ENCODE data around the gene FAM107B. TPM values are rescaled to one million over a fixed set of nuclear protein-coding genes. Genes with fewer than 3 reads are reported as not detected.

The FAM107B gene
- total RNA-seq, 2 experiments from 2014 or later = 130 to 135 TPM

- Mint-ChIP-seq H3K27ac (peak overlapping the region; percentile 79), H3K4me3 (peak overlapping the region; percentile 56), H3K9me3 (ENCODE audit: insufficient read depth) (no peaks in the 10 kb centered on the region), H3K27me3 (ENCODE audit: low read depth) (no peaks in the 10 kb centered on the region), H3K4me1 (ENCODE audit: low read depth) (peaks cover 77% of the 10 kb centered on the region), H3K36me3 (ENCODE audit: low read depth) (peaks cover 45% of the 10 kb centered on the region)
- ChIA-PET CTCF (interaction anchor here (0.7 to 5.9 kb wide), 23 partner anchors 9 to 362 kb away, joined by 3 to 41 read pairs (median 5); partner anchors contain the start of genes CDNF, HSPA14, MSANTD7 and SUV39H2), POLR2A (interaction anchor here (0.8 to 1.4 kb wide), 7 partner anchors 11 to 358 kb away, joined by 3 to 8 read pairs (median 4); partner anchors contain the start of genes CDNF, HSPA14 and MSANTD7)
- DNase-seq (no peak), ATAC-seq (peak; percentile 35)
These were observed 230.8 kb downstream of the FAM107B start for GRCh38 chr10:14543904-14544210.

- Mint-ChIP-seq H3K4me1 (ENCODE audit: low read depth) (peaks cover 77% of the 10 kb centered on the region), H3K4me3 (peak overlapping the region; percentile 56), H3K27me3 (ENCODE audit: low read depth) (no peaks in the 10 kb centered on the region), H3K27ac (peak overlapping the region; percentile 79), H3K9me3 (ENCODE audit: insufficient read depth) (no peaks in the 10 kb centered on the region), H3K36me3 (ENCODE audit: low read depth) (peaks cover 46% of the 10 kb centered on the region)
- DNase-seq (peak; percentile 65), ATAC-seq (peak; percentile 80)
- ChIA-PET CTCF (interaction anchor here (0.7 to 5.9 kb wide), 32 partner anchors 10 to 363 kb away, joined by 3 to 41 read pairs (median 5); partner anchors contain the start of genes CDNF, HSPA14, MSANTD7 and SUV39H2), POLR2A (interaction anchor here (0.8 to 1.4 kb wide), 9 partner anchors 10 to 358 kb away, joined by 3 to 8 read pairs (median 4); partner anchors contain the start of genes CDNF, HSPA14 and MSANTD7)
These were observed 231.4 kb downstream of the FAM107B start for GRCh38 chr10:14543046-14543903.

GRCh38 chr10:14541379-14541778 is 233.3 kb downstream of the FAM107B start:
- Mint-ChIP-seq H3K4me1 (ENCODE audit: low read depth) (peaks cover 71% of the 10 kb centered on the region), H3K36me3 (ENCODE audit: low read depth) (peaks cover 46% of the 10 kb centered on the region), H3K9me3 (ENCODE audit: insufficient read depth) (no peaks in the 10 kb centered on the region), H3K27me3 (ENCODE audit: low read depth) (no peaks in the 10 kb centered on the region), H3K27ac (peak overlapping the region; percentile 51), H3K4me3 (no peak overlapping the region)
- ChIA-PET CTCF (interaction anchor here (1.0 to 5.9 kb wide), 2 partner anchors 12 to 281 kb away, joined by 3 to 41 read pairs; no protein-coding TSS in a partner anchor), POLR2A (no interaction called here)
- ATAC-seq = no peak
- no peak for DNase-seq

- Mint-ChIP-seq H3K4me3 (no peak overlapping the region), H3K27me3 (ENCODE audit: low read depth) (no peaks in the 10 kb centered on the region), H3K27ac (peak overlapping the region; percentile 47), H3K9me3 (ENCODE audit: insufficient read depth) (no peaks in the 10 kb centered on the region), H3K36me3 (ENCODE audit: low read depth) (peaks cover 48% of the 10 kb centered on the region), H3K4me1 (ENCODE audit: low read depth) (peaks cover 66% of the 10 kb centered on the region)
- ChIA-PET POLR2A (no interaction called here), CTCF (interaction anchor here (1.0 to 5.9 kb wide), 2 partner anchors 12 to 282 kb away, joined by 3 to 41 read pairs; no protein-coding TSS in a partner anchor)
- no peak for DNase-seq
- no peak for ATAC-seq
These were observed 234.1 kb downstream of the FAM107B start for GRCh38 chr10:14540611-14541010.

- ChIA-PET CTCF (interaction anchor here (1.4 to 5.9 kb wide), 2 partner anchors 13 to 32 kb away, joined by 4 to 41 read pairs; no protein-coding TSS in a partner anchor), POLR2A (no interaction called here)
- peak overlapping the region; percentile 47 for H3K27ac Mint-ChIP-seq
- peaks cover 48% of the 10 kb centered on the region for H3K36me3 Mint-ChIP-seq (ENCODE audit: low read depth)
- ATAC-seq (no peak), DNase-seq (no peak)
- no peak overlapping the region for H3K4me3 Mint-ChIP-seq
- peaks cover 67% of the 10 kb centered on the region for H3K4me1 Mint-ChIP-seq (ENCODE audit: low read depth)
- no peaks in the 10 kb centered on the region for H3K27me3 Mint-ChIP-seq (ENCODE audit: low read depth)
- H3K9me3 Mint-ChIP-seq (ENCODE audit: insufficient read depth) = no peaks in the 10 kb centered on the region
These were observed 234.6 kb downstream of the FAM107B start for GRCh38 chr10:14540062-14540461.

GRCh38 chr10:14539176-14539575 is 235.5 kb downstream of the FAM107B start:
- ChIA-PET CTCF (interaction anchor here (1.0 to 4.0 kb wide), 3 partner anchors 9 to 31 kb away, joined by 3 to 45 read pairs (median 4); no protein-coding TSS in a partner anchor), POLR2A (no interaction called here)
- ATAC-seq (no peak), DNase-seq (no peak)
- no peaks in the 10 kb centered on the region for H3K27me3 Mint-ChIP-seq (ENCODE audit: low read depth)
- H3K4me1 Mint-ChIP-seq (ENCODE audit: low read depth) = peaks cover 65% of the 10 kb centered on the region
- peak overlapping the region; percentile 45 for H3K27ac Mint-ChIP-seq
- no peaks in the 10 kb centered on the region for H3K9me3 Mint-ChIP-seq (ENCODE audit: insufficient read depth)
- H3K4me3 Mint-ChIP-seq = no peak overlapping the region
- H3K36me3 Mint-ChIP-seq (ENCODE audit: low read depth) = peaks cover 55% of the 10 kb centered on the region

GRCh38 chr10:14536241-14537213 is 238.2 kb downstream of the FAM107B start:
- peaks cover 64% of the 10 kb centered on the region for H3K36me3 Mint-ChIP-seq (ENCODE audit: low read depth)
- H3K4me1 Mint-ChIP-seq (ENCODE audit: low read depth) = peaks cover 67% of the 10 kb centered on the region
- ChIA-PET CTCF (interaction anchor here (0.6 to 4.8 kb wide), 24 partner anchors 8 to 435 kb away, joined by 3 to 45 read pairs (median 4); partner anchors contain the start of genes CDNF, HSPA14 and MSANTD7), POLR2A (interaction anchor here (0.8 to 1.0 kb wide), 2 partner anchors 8 to 53 kb away, joined by 3 read pairs; no protein-coding TSS in a partner anchor)
- no peak overlapping the region for H3K4me3 Mint-ChIP-seq
- H3K27ac Mint-ChIP-seq = no peak overlapping the region
- peak; percentile 62 for ATAC-seq
- peak; percentile 56 for DNase-seq
- no peaks in the 10 kb centered on the region for H3K27me3 Mint-ChIP-seq (ENCODE audit: low read depth)
- no peaks in the 10 kb centered on the region for H3K9me3 Mint-ChIP-seq (ENCODE audit: insufficient read depth)

GRCh38 chr10:14535457-14536130 is 239.1 kb downstream of the FAM107B start:
- Mint-ChIP-seq H3K36me3 (ENCODE audit: low read depth) (peaks cover 57% of the 10 kb centered on the region), H3K4me1 (ENCODE audit: low read depth) (peaks cover 63% of the 10 kb centered on the region), H3K9me3 (ENCODE audit: insufficient read depth) (no peaks in the 10 kb centered on the region), H3K27me3 (ENCODE audit: low read depth) (no peaks in the 10 kb centered on the region), H3K27ac (no peak overlapping the region), H3K4me3 (no peak overlapping the region)
- CTCF ChIA-PET = interaction anchor here (0.9 to 4.8 kb wide), 8 partner anchors 12 to 287 kb away, joined by 3 to 45 read pairs (median 8); no protein-coding TSS in a partner anchor
- DNase-seq (no peak), ATAC-seq (no peak)
- POLR2A ChIA-PET = no interaction called here

GRCh38 chr10:14534152-14534551 is 240.5 kb downstream of the FAM107B start:
- Mint-ChIP-seq H3K27me3 (ENCODE audit: low read depth) (no peaks in the 10 kb centered on the region), H3K27ac (no peak overlapping the region), H3K4me1 (ENCODE audit: low read depth) (peaks cover 64% of the 10 kb centered on the region), H3K9me3 (ENCODE audit: insufficient read depth) (no peaks in the 10 kb centered on the region), H3K36me3 (ENCODE audit: low read depth) (peaks cover 63% of the 10 kb centered on the region), H3K4me3 (no peak overlapping the region)
- ATAC-seq (no peak), DNase-seq (peak; percentile 17)
- CTCF ChIA-PET = interaction anchor here (4.8 kb wide), 1 partner anchor 19 kb away, joined by 29 read pairs; no protein-coding TSS in a partner anchor
- POLR2A ChIA-PET = no interaction called here

- H3K9me3 Mint-ChIP-seq (ENCODE audit: insufficient read depth) = no peaks in the 10 kb centered on the region
- POLR2A ChIA-PET = no interaction called here
- ATAC-seq (no peak), DNase-seq (peak; percentile 20)
- H3K27ac Mint-ChIP-seq = no peak overlapping the region
- H3K4me1 Mint-ChIP-seq (ENCODE audit: low read depth) = peaks cover 71% of the 10 kb centered on the region
- no peaks in the 10 kb centered on the region for H3K27me3 Mint-ChIP-seq (ENCODE audit: low read depth)
- no peak overlapping the region for H3K4me3 Mint-ChIP-seq
- CTCF ChIA-PET = no interaction called here
- peaks cover 66% of the 10 kb centered on the region for H3K36me3 Mint-ChIP-seq (ENCODE audit: low read depth)
These were observed 241.4 kb downstream of the FAM107B start for GRCh38 chr10:14533295-14533694.
